H1 (cell line): ENCODE results near the gene UROC1. TPM values are rescaled to one million over a fixed set of nuclear protein-coding genes. Genes with fewer than 3 reads are reported as not detected.

Source experiments
- CTCF ChIA-PET: fragments of 300-600 bp; sonication (Branson Sonifier 250); formaldehyde crosslinking; loops from one replicate; lab custom pipeline; 2021; ENCODE audit not compliant: partially characterized antibody; lab: Charles Lee
- POLR2A ChIA-PET: fragments of 300-600 bp; sonication (Branson Sonifier 250); formaldehyde crosslinking; loops from one replicate; lab custom pipeline; 2021; ENCODE audit warnings: inconsistent platforms; ENCODE audit not compliant: partially characterized antibody; lab: Charles Lee
- DNase-seq, 2 experiments: peaks; one replicate each; pipeline versions ENCODE4 v3.0.0 to v3.0.0-alpha.2; 2010 to 2022; ENCODE audit warnings: low spot score in 2 of 2, low read depth in 1 of 2, mixed read lengths in 1 of 2
- FAIRE-seq: peaks from 2 replicates; lab custom pipeline; 2011; peaks lifted over from hg19 to GRCh38; lab: Jason Lieb, UNC
- H2AFZ ChIP-seq: 2 replicates; pipeline ENCODE4 v1.8.1; 2012; ENCODE audit warnings: low read length, inconsistent platforms
- H2AK5ac ChIP-seq: 2 replicates; pipeline ENCODE4 v1.6.1; 2013; ENCODE audit warnings: low read depth, low read length
- H2BK120ac ChIP-seq: replicated peaks from 2 replicates; pipeline ENCODE3; 2013; ENCODE audit warnings: low read depth, low read length, inconsistent platforms
- H2BK12ac ChIP-seq: 2 replicates; pipeline ENCODE4 v1.6.1; 2013; ENCODE audit warnings: low read depth, low read length
- H2BK15ac ChIP-seq: 2 replicates; pipeline ENCODE4 v1.6.1; 2013; ENCODE audit warnings: low read length
- H2BK20ac ChIP-seq: 2 replicates; pipeline ENCODE4 v1.6.1; 2013; ENCODE audit warnings: low read length
- H2BK5ac ChIP-seq: 2 replicates; pipeline ENCODE4 v1.6.1; 2013; ENCODE audit warnings: low read depth, low read length
- H3K14ac ChIP-seq: 2 replicates; pipeline ENCODE4 v1.6.1; 2013; ENCODE audit warnings: inconsistent platforms; ENCODE audit not compliant: insufficient read length
- H3K18ac ChIP-seq: 2 replicates; pipeline ENCODE4 v1.6.1; 2013; ENCODE audit warnings: low read length; ENCODE audit errors: extremely low read depth
- H3K23ac ChIP-seq: 2 replicates; pipeline ENCODE4 v1.6.1; 2013; ENCODE audit warnings: inconsistent platforms; ENCODE audit not compliant: insufficient read length
- H3K23me2 ChIP-seq: 2 replicates; pipeline ENCODE4 v1.6.1; 2013; ENCODE audit warnings: low read depth, low read length
- H3K27ac ChIP-seq: 2 replicates; pipeline ENCODE4 v1.6.1; 2011; ENCODE audit warnings: low read depth, low read length, inconsistent platforms
- H3K27me3 ChIP-seq, 4 experiments: replicated peaks in 1 of 4; 1 replicate in 1 of 4; 2 replicates in 3 of 4; pipeline versions ENCODE4 v1.6.1 to v1.8.1; 2011 to 2013; ENCODE audit warnings: low read length in 3 of 4, mild to moderate bottlenecking in 3 of 4, inconsistent platforms in 2 of 4, mixed read lengths in 2 of 4, moderate library complexity in 1 of 4; ENCODE audit not compliant: control insufficient read depth in 3 of 4, insufficient read depth in 3 of 4; ENCODE audit errors: extremely low read depth in 1 of 4
- H3K36me3 ChIP-seq, 4 experiments: 2 replicates each; pipeline versions ENCODE4 v1.6.1 to v1.8.1; 2011 to 2013; ENCODE audit warnings: mild to moderate bottlenecking in 4 of 4, low read length in 3 of 4, moderate library complexity in 2 of 4, control low read depth in 1 of 4, inconsistent platforms in 1 of 4; ENCODE audit not compliant: insufficient read depth in 4 of 4, control insufficient read depth in 2 of 4
- H3K4ac ChIP-seq: replicated peaks from 2 replicates; pipeline ENCODE3; 2013; ENCODE audit warnings: low read length, low read depth, mixed read lengths, inconsistent platforms; ENCODE audit not compliant: insufficient read length
- H3K4me1 ChIP-seq, 4 experiments: replicated peaks in 1 of 4; 1 replicate in 1 of 4; 2 replicates in 3 of 4; pipeline versions ENCODE4 v1.6.1 to v1.8.1; 2011 to 2013; ENCODE audit warnings: low read length in 3 of 4, inconsistent platforms in 2 of 4, mixed read lengths in 1 of 4; ENCODE audit not compliant: insufficient read depth in 4 of 4, control insufficient read depth in 3 of 4
- H3K4me2 ChIP-seq, 2 experiments: 2 replicates each; pipeline versions ENCODE4 v1.6.1 to v1.8.1; 2011 to 2013; ENCODE audit warnings: low read depth in 2 of 2, low read length in 2 of 2, control low read depth in 1 of 2, inconsistent platforms in 1 of 2, mild to moderate bottlenecking in 1 of 2; ENCODE audit not compliant: insufficient read depth in 1 of 2
- H3K4me3 ChIP-seq, 4 experiments: fragments of 200-600, 300-600 bp in 1 of 4; sonication (generic), shearing (Covaris generic), sonication (Bioruptor Twin) in 1 of 4; 2 replicates each; pipeline versions ENCODE4 v1.5.1 to v1.8.1; 2011 to 2016; ENCODE audit warnings: low read length in 4 of 4, low read depth in 3 of 4, control low read depth in 2 of 4, inconsistent platforms in 2 of 4, mild to moderate bottlenecking in 2 of 4, mixed read lengths in 1 of 4, moderate library complexity in 1 of 4; ENCODE audit not compliant: insufficient read depth in 2 of 4; ENCODE audit errors: extremely low read depth in 1 of 4
- H3K56ac ChIP-seq: replicated peaks from 2 replicates; pipeline ENCODE3; 2013; ENCODE audit warnings: low read depth, mild to moderate bottlenecking, mixed read lengths, low read length, inconsistent platforms; ENCODE audit not compliant: insufficient read length
- H3K79me1 ChIP-seq: 2 replicates; pipeline ENCODE4 v1.6.1; 2013; ENCODE audit warnings: low read depth, low read length, control low read depth
- H3K79me2 ChIP-seq, 2 experiments: 2 replicates each; pipeline versions ENCODE4 v1.6.1 to v1.8.1; 2012 to 2013; ENCODE audit warnings: low read length in 2 of 2, mild to moderate bottlenecking in 2 of 2, inconsistent platforms in 1 of 2; ENCODE audit not compliant: insufficient read depth in 2 of 2, control insufficient read depth in 1 of 2
- H3K9ac ChIP-seq, 4 experiments: replicated peaks in 1 of 4; 1 replicate in 1 of 4; 2 replicates in 3 of 4; pipeline versions ENCODE4 v1.6.1 to v1.8.1; 2011 to 2013; ENCODE audit warnings: low read depth in 3 of 4, low read length in 3 of 4, control low read depth in 2 of 4, mild to moderate bottlenecking in 2 of 4, moderate library complexity in 2 of 4, inconsistent platforms in 1 of 4; ENCODE audit errors: extremely low read depth in 1 of 4
- H3K9me3 ChIP-seq, 2 experiments: 2 replicates each; pipeline versions ENCODE4 v1.6.1 to v1.8.1; 2012 to 2013; ENCODE audit warnings: mild to moderate bottlenecking in 2 of 2, moderate library complexity in 2 of 2, control low read depth in 1 of 2, inconsistent platforms in 1 of 2, low read depth in 1 of 2, low read length in 1 of 2, mixed read lengths in 1 of 2; ENCODE audit not compliant: insufficient read depth in 2 of 2
- H4K20me1 ChIP-seq, 2 experiments: replicated peaks in 1 of 2; 2 replicates each; pipeline versions ENCODE3 to v1.8.1; 2011 to 2013; ENCODE audit warnings: inconsistent platforms in 2 of 2, low read length in 2 of 2, mild to moderate bottlenecking in 1 of 2; ENCODE audit not compliant: insufficient read depth in 2 of 2, control insufficient read depth in 1 of 2
- H4K5ac ChIP-seq: 2 replicates; pipeline ENCODE4 v1.6.1; 2013; ENCODE audit warnings: low read length, low read depth, mixed read lengths, inconsistent platforms; ENCODE audit not compliant: insufficient read length
- H4K8ac ChIP-seq: 2 replicates; pipeline ENCODE4 v1.8.0; 2013; ENCODE audit warnings: mild to moderate bottlenecking, moderate library complexity, low read length, inconsistent platforms; ENCODE audit not compliant: insufficient read depth; ENCODE audit errors: extremely low read depth
- H4K91ac ChIP-seq: replicated peaks from 2 replicates; pipeline ENCODE3; 2013; ENCODE audit warnings: low read length, mixed read lengths, inconsistent platforms; ENCODE audit not compliant: insufficient read length
- CEBPB ChIP-seq: IDR thresholded peaks from 2 replicates; pipeline ENCODE4 v1.6.1; 2012; ENCODE audit warnings: low read depth, low read length
- CREB1 ChIP-seq: IDR thresholded peaks from 2 replicates; pipeline ENCODE4 v1.6.1; 2012; ENCODE audit warnings: inconsistent platforms
- NRF1 ChIP-seq: IDR thresholded peaks from 2 replicates; pipeline ENCODE4 v1.6.1; 2011; ENCODE audit warnings: mild to moderate bottlenecking, low read depth, low read length, improper control_type of control experiment
- POU5F1 ChIP-seq: IDR thresholded peaks from 2 replicates; pipeline ENCODE4 v1.6.1; 2011; ENCODE audit warnings: low read depth, mild to moderate bottlenecking, low read length, moderate library complexity
- SIN3A ChIP-seq, 2 experiments: IDR thresholded peaks in 1 of 2; conservative IDR thresholded peaks in 1 of 2; 2 replicates each; pipeline ENCODE4 v1.6.1; 2011 to 2012; ENCODE audit warnings: low read length in 2 of 2, improper control_type of control experiment in 1 of 2, low read depth in 1 of 2, mild to moderate bottlenecking in 1 of 2
- TAF1 ChIP-seq: IDR thresholded peaks from 2 replicates; pipeline ENCODE4 v1.6.1; 2011; ENCODE audit warnings: mild to moderate bottlenecking, low read depth, low read length
- TBP ChIP-seq: IDR thresholded peaks from 2 replicates; pipeline ENCODE4 v1.6.1; 2011; ENCODE audit warnings: low read depth, low read length, improper control_type of control experiment
- WGBS, 2 experiments: shearing (Covaris generic) in 1 of 2; methylation state at CpG; one replicate each; pipeline versions ENCODE4 v1.1.6 to v1.1.7; 2013 to 2015; ENCODE audit warnings: low lambda C conversion rate in 2 of 2, mixed read lengths in 2 of 2, inconsistent platforms in 1 of 2, low coverage in 1 of 2, missing lambda C conversion rate in 1 of 2; ENCODE audit not compliant: insufficient replicate concordance in 2 of 2, insufficient coverage in 1 of 2, insufficient read length in 1 of 2; ENCODE audit errors: extremely low coverage in 1 of 2, missing lambda C conversion rate in 1 of 2; 5-methylcytosine and 5-hydroxymethylcytosine counted together
- polyA plus RNA-seq, 7 experiments: library from polyadenylated mRNA; depleted of rRNA in 3 of 7; stranded (reverse) in 5 of 7; unstranded in 2 of 7; fragments of >200 nt in 5 of 7; fragments of 200-250 nt in 2 of 7; gene quantifications; 1 replicate in 5 of 7; 2 replicates in 1 of 7; 4 replicates in 1 of 7; pipeline versions ENCODE4 v1.2.1 to v1.2.3, GENCODE V29; 2011 to 2013; ENCODE audit warnings: missing spikeins in 2 of 7, mixed read lengths in 2 of 7
- total RNA-seq: library from RNA; stranded (reverse); fragmentation: NEBNext Ultra II Directional; extraction: Animal tissue kit (Norgen Biotek cat#: 25700); gene quantifications from 2 replicates; pipeline ENCODE4 v1.2.1, GENCODE V29; 2021
- TF ChIP-seq, protein P1 (sequence below): IDR thresholded peaks from 2 replicates; pipeline ENCODE4 v1.6.1; 2011; ENCODE audit warnings: low read length, improper control_type of control experiment

Gene UROC1
- total and polyA plus RNA-seq, 2 of the 8 experiments (the other 6 are each of a cell fraction or from before 2014, with no cell fraction given) = 0.03 TPM; not detected in 1

DNA sequence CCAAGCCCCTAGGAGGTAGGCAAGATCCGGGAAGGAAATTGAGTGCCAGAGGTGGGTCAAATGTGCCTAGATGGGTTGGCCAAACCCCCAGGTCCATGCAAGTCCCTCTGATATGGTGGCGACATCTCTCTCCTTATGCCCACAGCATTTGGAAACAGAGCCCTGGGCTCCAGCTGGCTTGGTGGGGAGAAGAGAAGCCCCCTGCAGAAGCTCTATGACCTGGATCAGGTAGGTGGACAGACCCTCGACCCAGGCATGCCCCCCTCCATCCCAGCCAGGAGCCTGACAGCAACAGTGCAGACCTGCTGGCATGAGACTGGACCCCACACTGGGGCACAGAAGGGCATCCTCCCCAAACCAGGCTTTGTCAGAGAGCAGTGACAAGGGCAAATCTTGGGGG lies 18.6 kb upstream of the UROC1 start:
- 67% methylated on average over 3 of the region's 3 CpGs; no CpG with 5 or more reads in 1 of the 2 experiments for WGBS, 2 experiments
- H3K36me3 ChIP-seq = no peaks in the 10 kb centered on the region
- H2BK15ac ChIP-seq = no peak overlapping the region
- no peak overlapping the region for H2AFZ ChIP-seq
- POLR2A ChIA-PET = interaction anchor here (1.0 kb wide), 1 partner anchor 11 kb away, joined by 3 read pairs; no protein-coding TSS in a partner anchor
- peaks cover 0 to 5% of the 10 kb centered on the region in 2 experiments for H4K20me1 ChIP-seq
- H2BK20ac ChIP-seq = no peak overlapping the region
- DNase-seq (no peak), FAIRE-seq (no peak)
- no peak overlapping the region for H3K14ac ChIP-seq
- no peaks in the 10 kb centered on the region for H3K9me3 ChIP-seq
- no peaks in the 10 kb centered on the region for H3K79me2 ChIP-seq
- H2BK5ac ChIP-seq = no peak overlapping the region
- H3K4me1 ChIP-seq = no peaks in the 10 kb centered on the region
- H3K23ac ChIP-seq = no peak overlapping the region
- no peak overlapping the region for H2AK5ac ChIP-seq
- no peaks in the 10 kb centered on the region for H3K27me3 ChIP-seq
- CTCF ChIA-PET = interaction anchor here (1.4 to 1.8 kb wide), 2 partner anchors 11 to 13 kb away, joined by 4 to 5 read pairs; no protein-coding TSS in a partner anchor
- no peak overlapping the region for H4K91ac ChIP-seq
- no peak overlapping the region for H2BK12ac ChIP-seq
- H3K79me1 ChIP-seq = no peaks in the 10 kb centered on the region
- no peak overlapping the region for H2BK120ac ChIP-seq
- H3K4me2 ChIP-seq = no peak overlapping the region
- H3K23me2 ChIP-seq = peaks cover 7% of the 10 kb centered on the region; the same call in 1 of the 2 replicates
- no peak overlapping the region for H4K5ac ChIP-seq
- H3K9ac ChIP-seq = no peak overlapping the region
- H3K27ac ChIP-seq = no peak overlapping the region
- no peak overlapping the region for H3K18ac ChIP-seq
- H4K8ac ChIP-seq = peak overlapping the region; percentile 77; the same call in 1 of the 2 replicates
- H3K56ac ChIP-seq = no peak overlapping the region
- H3K4me3 ChIP-seq = no peak overlapping the region
- H3K4ac ChIP-seq = no peak overlapping the region
- TF ChIP-seq CREB1 (no peak), NRF1 (no peak), SIN3A (conservative IDR thresholded peaks at IDR 0.05 in 1 of 2, IDR thresholded peaks at IDR 0.05 in 1 of 2; ENCODE audit: low read depth in 1 of 2, low read length in 2 of 2) (no peak), CEBPB (no peak), POU5F1 (no peak), TAF1 (no peak), TBP (no peak)
- TF ChIP-seq, protein P1, sequence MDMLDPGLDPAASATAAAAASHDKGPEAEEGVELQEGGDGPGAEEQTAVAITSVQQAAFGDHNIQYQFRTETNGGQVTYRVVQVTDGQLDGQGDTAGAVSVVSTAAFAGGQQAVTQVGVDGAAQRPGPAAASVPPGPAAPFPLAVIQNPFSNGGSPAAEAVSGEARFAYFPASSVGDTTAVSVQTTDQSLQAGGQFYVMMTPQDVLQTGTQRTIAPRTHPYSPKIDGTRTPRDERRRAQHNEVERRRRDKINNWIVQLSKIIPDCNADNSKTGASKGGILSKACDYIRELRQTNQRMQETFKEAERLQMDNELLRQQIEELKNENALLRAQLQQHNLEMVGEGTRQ = no peak
